HCT116 (cell line): ENCODE data around the gene NUDT8. TPM values are rescaled to one million over a fixed set of nuclear protein-coding genes. Genes with fewer than 3 reads are reported as not detected.

Source experiments
- ATAC-seq: fragments of 200-7000 bp; cut with Tn5 transposase; 2 replicates; pipeline ENCODE4 v1.9.1; 2020; ENCODE audit warnings: mild to moderate bottlenecking, moderate library complexity
- BruUV-seq: library from RNA; stranded (reverse); fragments of 400-500 nt; replicated peaks from 2 replicates; lab custom pipeline; 2021; lab: Mats Ljungman, UMichigan
- CTCF ChIA-PET: fragments of 300-600 bp; sonication (Branson Sonifier 250); formaldehyde crosslinking; loops from one replicate; lab custom pipeline; 2021; ENCODE audit warnings: antibody characterized with exemption; lab: Charles Lee
- POLR2A ChIA-PET: fragments of 300-600, 350-600 bp; sonication (Branson Sonifier 250); formaldehyde crosslinking; loops from one replicate; lab custom pipeline; 2021; ENCODE audit warnings: antibody characterized with exemption; lab: Charles Lee
- RAD21 ChIA-PET, 2 experiments: fragments of 300-600 bp; sonication (Branson Sonifier 250); formaldehyde crosslinking; loops; one replicate each; lab custom pipeline; 2023; ENCODE audit warnings: low total read pairs in 2 of 2; ENCODE audit not compliant: uncharacterized antibody in 2 of 2, unreplicated experiment in 2 of 2, low non-redundant PET in 1 of 2; lab: Charles Lee
- DNase-seq: peaks from one replicate; pipeline ENCODE4 v3.0.0-alpha.2; 2010; ENCODE audit warnings: low read depth, low spot score
- H2AFZ ChIP-seq: fragments of 200-600 bp; shearing (Covaris generic), sonication (generic); 2 replicates; pipeline ENCODE4 v1.6.1; 2017; ENCODE audit warnings: low read depth, mixed run types, mixed read lengths, antibody characterized with exemption, low read length; ENCODE audit not compliant: poor library complexity, severe bottlenecking
- H3K27ac ChIP-seq: 2 replicates; pipeline ENCODE4 v1.5.1; 2012; ENCODE audit warnings: low read depth, low read length
- H3K27me3 ChIP-seq: fragments of 200-600 bp; sonication (generic); 2 replicates; pipeline ENCODE4 v1.6.1; 2016; ENCODE audit warnings: mixed run types, low read length, mixed read lengths; ENCODE audit not compliant: insufficient read depth
- H3K36me3 ChIP-seq, 2 experiments: fragments of 200-500 bp in 1 of 2; fragments of 200-600 bp in 1 of 2; sonication (Bioruptor generic) in 1 of 2; sonication (generic) in 1 of 2; 2 replicates each; pipeline versions ENCODE4 v1.5.1 to v1.6.1; 2014 to 2016; ENCODE audit warnings: low read length in 2 of 2, inconsistent platforms in 1 of 2, mixed read lengths in 1 of 2, mixed run types in 1 of 2; ENCODE audit not compliant: insufficient read depth in 2 of 2, control insufficient read depth in 1 of 2
- H3K4me1 ChIP-seq, 2 experiments: fragments of 200-600 bp in 1 of 2; sonication (generic) in 1 of 2; 2 replicates each; pipeline versions ENCODE4 v1.5.1 to v1.6.1; 2012 to 2017; ENCODE audit warnings: low read length in 2 of 2, inconsistent platforms in 1 of 2, mild to moderate bottlenecking in 1 of 2, mixed read lengths in 1 of 2, mixed run types in 1 of 2, moderate library complexity in 1 of 2; ENCODE audit not compliant: insufficient read depth in 2 of 2, control insufficient read depth in 1 of 2
- H3K4me2 ChIP-seq: fragments of 200-600 bp; sonication (generic); 2 replicates; pipeline ENCODE4 v1.6.1; 2017; ENCODE audit warnings: mixed run types, low read length, mixed read lengths
- H3K4me3 ChIP-seq, 2 experiments: fragments of 200-600 bp in 1 of 2; sonication (generic) in 1 of 2; replicated peaks in 1 of 2; 2 replicates each; pipeline ENCODE4 v1.5.1; 2011 to 2016; ENCODE audit warnings: low read length in 2 of 2, control low read depth in 1 of 2, low read depth in 1 of 2, mild to moderate bottlenecking in 1 of 2, mixed read lengths in 1 of 2, mixed run types in 1 of 2
- H3K79me2 ChIP-seq: fragments of 200-600 bp; sonication (generic); 2 replicates; pipeline ENCODE4 v1.6.1; 2017; ENCODE audit warnings: mild to moderate bottlenecking, mixed run types, low read length, moderate library complexity, mixed read lengths; ENCODE audit not compliant: insufficient read depth
- H3K9ac ChIP-seq: fragments of 200-600 bp; sonication (generic); 2 replicates; pipeline ENCODE4 v1.6.1; 2016; ENCODE audit warnings: low read length, mixed read lengths
- H3K9me2 ChIP-seq: fragments of 200-600 bp; sonication (generic), shearing (Covaris generic); 2 replicates; pipeline ENCODE4 v1.6.1; 2017; ENCODE audit warnings: mixed run types, mild to moderate bottlenecking, moderate library complexity; ENCODE audit not compliant: insufficient read depth
- H3K9me3 ChIP-seq, 2 experiments: fragments of 200-500 bp in 1 of 2; fragments of 200-600 bp in 1 of 2; sonication (Bioruptor generic) in 1 of 2; sonication (generic) in 1 of 2; 2 replicates each; pipeline ENCODE4 v1.6.1; 2014 to 2017; ENCODE audit warnings: low read length in 2 of 2, mixed read lengths in 2 of 2, inconsistent platforms in 1 of 2, low read depth in 1 of 2, mild to moderate bottlenecking in 1 of 2, mixed run types in 1 of 2, moderate library complexity in 1 of 2; ENCODE audit not compliant: control insufficient read depth in 1 of 2, insufficient read depth in 1 of 2
- H4K20me1 ChIP-seq: fragments of 200-600 bp; sonication (generic), shearing (Covaris generic); 2 replicates; pipeline ENCODE4 v1.6.1; 2017; ENCODE audit warnings: mixed run types, mild to moderate bottlenecking, moderate library complexity; ENCODE audit not compliant: insufficient read depth
- CBX3 ChIP-seq: IDR thresholded peaks from 2 replicates; pipeline ENCODE4 v1.6.1; 2012; ENCODE audit warnings: low read depth
- CEBPB ChIP-seq: IDR thresholded peaks from 2 replicates; pipeline ENCODE4 v1.6.1; 2012; ENCODE audit warnings: low read depth
- EZH2 ChIP-seq: fragments of 200-600 bp; sonication (generic); IDR thresholded peaks from 2 replicates; pipeline ENCODE4 v1.6.1; 2017; ENCODE audit warnings: antibody characterized with exemption, mixed run types
- RAD21 ChIP-seq: IDR thresholded peaks from 2 replicates; pipeline ENCODE4 v1.6.1; 2012; ENCODE audit warnings: low read depth, mild to moderate bottlenecking
- SP1 ChIP-seq: IDR thresholded peaks from 2 replicates; pipeline ENCODE4 v1.6.1; 2012; ENCODE audit warnings: low read depth
- SRF ChIP-seq: IDR thresholded peaks from 2 replicates; pipeline ENCODE4 v1.6.1; 2012; ENCODE audit warnings: low read depth
- ZBTB33 ChIP-seq: IDR thresholded peaks from 2 replicates; pipeline ENCODE4 v1.6.1; 2011; ENCODE audit warnings: mild to moderate bottlenecking, low read length, moderate library complexity; ENCODE audit not compliant: insufficient replicate concordance; ENCODE audit errors: extremely low read depth
- ZNF274 ChIP-seq: fragments of 200-500 bp; sonication (Bioruptor generic); IDR thresholded peaks from 2 replicates; pipeline ENCODE4 v1.6.1; 2014; ENCODE audit warnings: mild to moderate bottlenecking, low read depth, low read length, inconsistent platforms
- intact Hi-C: fragments of 100-400 bp; cut with micrococcal nuclease; formaldehyde crosslinking; loops from 2 replicates; pipeline ENCODE4 v1.10.0; 2022
- total RNA-seq: library from RNA; stranded (reverse); gene quantifications from one replicate; pipeline ENCODE4 v1.2.1, GENCODE V29; 2021; ENCODE audit not compliant: unreplicated experiment

NUDT8 gene
- total RNA-seq, 1 experiment from 2014 or later, result 18.7 TPM

- Histone ChIP-seq H3K9me3 (no peaks in the 10 kb centered on the region), H3K27ac (no peak overlapping the region), H3K4me2 (no peak overlapping the region), H3K36me3 (no peaks in the 10 kb centered on the region), H3K79me2 (no peaks in the 10 kb centered on the region), H3K4me3 (no peak overlapping the region), H3K9ac (no peak overlapping the region), H3K27me3 (no peaks in the 10 kb centered on the region), H3K9me2 (no peaks in the 10 kb centered on the region), H2AFZ (no peak overlapping the region), H4K20me1 (no peaks in the 10 kb centered on the region), H3K4me1 (no peaks in the 10 kb centered on the region; a peak in 1 of 4 replicates)
- BruUV-seq, result no TSS peak
- ChIA-PET POLR2A (no interaction called here), CTCF (no interaction called here), RAD21 (no interaction called here)
- intact Hi-C loops, result no loop called here
- ATAC-seq (no peak), DNase-seq (no peak)
- TF ChIP-seq SRF (no peak), SP1 (no peak), CBX3 (no peak), ZBTB33 (no peak), EZH2 (no peak), ZNF274 (no peak), CEBPB (no peak), RAD21 (no peak)
Observed at GRCh38 chr11:67664696-67665540, 35.2 kb upstream of the NUDT8 start.
